ENCODE data around the gene ERBIN. TPM values are rescaled to one million over a fixed set of nuclear protein-coding genes. Genes with fewer than 3 reads are reported as not detected.

Gene ERBIN
- total and polyA plus RNA-seq, 2 of the 13 experiments (the other 11 are each of a cell fraction or from before 2014, with no cell fraction given): 14.4 to 41.7 TPM

GRCh38 chr5:65925044-65925600 lies 1.3 kb upstream of the ERBIN start (continued):
- TF ChIP-seq ZNF598 (CRISPR knock-in tag; IDR thresholded peaks at IDR 0.05; ENCODE audit: borderline replicate concordance) (peak; percentile 73; the same call in 1 of the 2 replicates), THAP7 (CRISPR knock-in tag; IDR thresholded peaks at IDR 0.05) (peak; percentile 44; the same call in 1 of the 2 replicates), FOXO1 (CRISPR knock-in tag; IDR thresholded peaks at IDR 0.05) (no peak), MTF2 (CRISPR knock-in tag; IDR thresholded peaks at IDR 0.05; ENCODE audit: borderline replicate concordance) (no peak), DDIT3 (CRISPR knock-in tag; IDR thresholded peaks at IDR 0.05) (no peak), KLF11 (CRISPR knock-in tag; IDR thresholded peaks at IDR 0.05) (no peak), AHR (CRISPR knock-in tag; IDR thresholded peaks at IDR 0.05) (no peak), FOXC1 (CRISPR knock-in tag; IDR thresholded peaks at IDR 0.05; ENCODE audit: borderline replicate concordance) (no peak; the same call in 1 of the 2 replicates), TEAD2 (CRISPR knock-in tag; IDR thresholded peaks at IDR 0.05) (no peak), RFX3 (CRISPR knock-in tag; IDR thresholded peaks at IDR 0.05) (no peak), FOXP4 (CRISPR knock-in tag; IDR thresholded peaks at IDR 0.05) (no peak), ZNF614 (CRISPR knock-in tag; IDR thresholded peaks at IDR 0.05; ENCODE audit: borderline replicate concordance) (peak; percentile 6; the same call in 1 of the 2 replicates), SMYD3 (CRISPR knock-in tag; IDR thresholded peaks at IDR 0.05) (no peak), TFDP1 (CRISPR knock-in tag; IDR thresholded peaks at IDR 0.05; ENCODE audit: borderline replicate concordance) (no peak), AKAP8 (CRISPR knock-in tag; IDR thresholded peaks at IDR 0.05) (no peak; the same call in 1 of the 2 replicates), ARID3A (IDR thresholded peaks at IDR 0.05; ENCODE audit: low read depth, low read length) (no peak), SOX6 (IDR thresholded peaks at IDR 0.05) (no peak), SOX6 (CRISPR knock-in tag; IDR thresholded peaks at IDR 0.05) (peak; percentile 40), DRAP1 (CRISPR knock-in tag; IDR thresholded peaks at IDR 0.05) (no peak; the same call in 1 of the 2 replicates), ZFP36 (IDR thresholded peaks at IDR 0.05; ENCODE audit: borderline replicate concordance, low read depth, low read length, partially characterized antibody) (no peak), HNRNPLL (IDR thresholded peaks at IDR 0.05; ENCODE audit: low read depth, low read length, poor library complexity, severe bottlenecking) (peak; percentile 56), ZMYM2 (CRISPR knock-in tag; IDR thresholded peaks at IDR 0.05) (no peak)

Measured in HepG2 (cell line).